C4-2B (cell line): ENCODE data around the gene ERMARD.

Experiments
- CTCF ChIP-seq: fragments of 450-650 bp; conservative IDR thresholded peaks from 2 replicates; pipeline ENCODE4 v1.5.1; 2017; ENCODE audit warnings: mild to moderate bottlenecking
- ZFX ChIP-seq: fragments of 450-650 bp; IDR thresholded peaks from 2 replicates; pipeline ENCODE4 v1.6.1; 2017

- TF ChIP-seq CTCF (no peak), ZFX (peak; percentile 81)
These were observed 49.2 kb upstream of the ERMARD start, which contains the start of the genes C6orf120 and WDR27 for GRCh38 chr6:169701954-169702839.
